Activated CD4-positive, alpha-beta T cell treated with anti-CD3 and anti-CD28 coated beads for 24 hours (primary cell): Measurements from ENCODE around the gene SIK3.
"Not testable (repeated sequence)": the region's sequence is repeated elsewhere in the genome, so short reads cannot be mapped to it uniquely, and the experiment has no call there.

ENCODE experiments used
- DNase-seq, 2 donors: peaks; one replicate each; pipeline ENCODE4 v3.0.0-alpha.2; 2020; ENCODE audit warnings: low read depth in 2 of 2

Gene SIK3

DNA sequence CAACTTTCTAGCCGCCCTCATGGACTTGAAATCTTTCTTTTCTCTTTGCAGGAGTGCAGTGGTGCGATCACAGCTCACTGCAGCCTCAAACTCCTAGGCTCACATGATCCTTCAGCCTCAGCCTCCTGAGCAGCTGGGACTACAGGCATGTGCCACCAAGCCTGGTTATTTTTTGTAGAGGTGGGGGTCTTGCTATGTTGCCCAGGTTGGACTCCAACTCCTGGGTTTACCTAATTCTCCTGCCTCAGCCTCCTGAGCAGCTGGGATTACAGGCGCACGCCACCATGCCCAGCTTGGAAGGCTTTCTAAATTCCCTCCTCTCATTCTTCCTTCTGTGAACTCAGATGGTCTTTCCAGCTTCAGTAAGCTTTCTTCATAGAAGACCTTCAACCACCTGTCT is 256.1 kb downstream of the SIK3 start:
- no peak for DNase-seq

DNA sequence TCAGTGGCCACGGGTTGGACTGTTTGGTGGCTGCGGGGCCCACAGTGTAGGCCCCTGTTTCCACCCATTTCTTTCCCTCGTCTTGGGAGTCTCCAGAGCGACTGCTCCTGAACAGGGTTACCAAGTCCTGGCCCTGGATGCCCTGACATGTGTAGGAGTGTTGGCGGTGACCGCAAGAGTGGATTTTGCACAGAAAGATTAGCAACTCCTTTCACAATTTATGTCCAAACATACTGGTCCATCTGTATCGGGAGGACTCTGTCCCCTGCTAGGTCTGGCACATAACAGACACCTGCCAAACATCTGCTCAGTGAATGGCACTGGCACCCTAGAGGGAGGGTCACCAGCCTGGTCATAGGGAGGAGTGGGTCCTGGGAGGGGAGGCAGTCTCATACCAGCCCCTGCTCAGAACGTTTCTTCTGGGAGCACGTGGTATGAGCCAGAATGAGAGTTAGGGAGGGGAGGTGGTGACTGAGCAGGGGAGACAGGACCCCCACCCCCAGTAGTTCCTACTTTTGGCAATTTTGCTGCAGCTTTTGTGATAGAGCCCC is 257.4 kb downstream of the SIK3 start:
- DNase-seq: no peak

DNA sequence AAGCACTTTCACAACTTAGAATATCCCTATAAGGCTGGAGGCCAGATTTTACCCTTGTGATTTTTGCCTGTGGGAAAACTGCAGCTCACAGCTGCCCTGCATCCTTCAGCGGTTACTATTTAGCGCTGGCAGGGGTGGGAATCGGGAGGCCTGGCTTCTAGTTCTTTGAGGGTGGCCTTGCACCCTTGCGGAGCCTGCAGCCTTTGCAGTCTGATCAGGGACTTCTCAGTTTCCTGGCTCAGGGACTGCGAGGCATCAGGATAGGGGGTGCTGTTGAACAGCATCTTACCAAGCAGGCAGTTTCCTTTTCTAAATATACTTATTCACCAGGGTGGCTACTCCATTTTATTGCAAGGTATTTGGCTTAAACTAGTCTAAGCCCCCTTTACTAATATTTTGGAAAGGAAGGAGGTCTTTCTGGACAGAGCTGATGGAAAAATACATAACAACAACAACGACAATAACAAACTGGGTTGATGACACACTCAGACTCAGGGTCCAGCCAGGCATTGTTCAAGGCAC is 257.9 kb downstream of the SIK3 start:
- no peak for DNase-seq

DNA sequence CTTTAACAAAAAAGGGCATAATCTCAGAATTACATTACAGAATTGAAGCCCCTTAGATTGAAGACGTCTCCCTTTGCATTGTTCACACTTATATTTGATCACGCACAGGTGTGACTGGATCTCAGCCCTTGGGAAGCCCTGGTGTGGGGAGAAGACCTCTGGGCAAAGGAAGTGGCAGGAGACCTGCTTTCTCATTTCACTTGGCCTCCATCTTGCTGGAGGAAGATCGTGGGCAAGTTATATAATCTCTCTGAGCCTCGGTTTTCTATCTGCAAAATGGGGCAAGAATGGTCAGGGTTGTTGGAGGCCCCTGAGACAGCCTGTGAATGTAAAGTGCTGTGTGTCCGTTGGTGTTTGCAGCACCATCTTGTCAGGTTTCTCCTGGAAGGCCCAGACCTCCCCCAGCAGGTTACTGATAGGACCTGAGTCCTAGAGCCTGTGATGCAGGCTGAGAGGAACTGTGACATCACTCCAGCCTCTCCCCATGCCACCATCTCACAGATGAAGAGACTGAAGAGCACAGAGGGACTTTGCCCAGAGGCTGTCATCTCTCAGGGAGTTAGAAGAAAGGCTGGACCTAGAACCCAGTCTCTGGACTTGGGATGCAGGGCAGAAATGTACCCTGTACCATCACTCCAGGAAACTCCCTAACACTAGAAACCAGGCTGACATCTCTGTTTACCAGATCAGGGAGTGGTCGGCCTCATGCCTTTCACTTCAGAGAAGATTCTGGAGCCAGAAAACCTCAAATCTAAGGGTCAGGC is 259.7 kb downstream of the SIK3 start:
- DNase-seq: no peak

DNA sequence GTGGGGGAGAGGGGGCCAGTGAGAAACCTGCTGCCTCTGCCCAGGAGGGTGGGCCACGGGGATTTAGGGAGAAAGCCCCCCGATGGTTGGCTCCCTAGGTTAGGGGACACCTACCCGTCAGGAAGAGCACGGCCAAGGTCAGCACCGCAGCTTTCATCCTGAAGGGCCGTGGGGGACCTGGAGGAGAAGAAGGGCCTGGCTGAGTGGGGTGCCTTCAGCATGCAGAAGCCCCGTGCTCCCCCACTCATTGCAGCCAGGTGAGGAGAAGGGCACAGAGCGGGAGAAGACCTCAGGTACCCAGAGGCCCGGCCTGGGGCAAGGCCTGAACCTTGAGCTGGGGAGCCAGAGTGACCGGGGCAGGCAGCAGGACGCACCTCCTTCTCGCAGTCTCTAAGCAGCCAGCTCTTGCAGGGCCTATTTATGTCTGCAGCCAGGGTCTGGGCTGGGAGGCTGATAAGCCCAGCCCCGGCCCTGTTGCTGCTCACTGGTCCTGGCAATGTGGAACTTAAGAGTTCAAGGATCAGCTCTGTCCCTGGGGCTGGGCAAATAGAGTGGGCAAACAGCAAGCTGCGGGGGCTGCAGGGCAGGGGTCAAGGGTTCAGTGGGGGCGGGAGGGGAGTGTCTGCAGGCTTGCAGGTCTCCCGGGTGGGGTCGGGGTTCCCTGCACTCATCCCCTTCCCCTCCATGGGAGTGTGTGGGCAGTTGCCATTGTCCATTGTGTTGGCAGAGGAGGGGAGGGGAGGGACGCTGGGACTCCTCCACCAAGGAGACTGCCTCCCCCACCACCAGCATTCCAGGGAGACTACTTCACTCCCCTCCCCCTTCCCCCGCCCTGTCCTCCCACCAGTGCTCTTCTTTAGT is 260.8 kb downstream of the SIK3 start, which contains the start of gene APOA1:
TSS of gene APOA1 (minus strand) at position 392 of the 861 bp plus-strand sequence. CDS start at position 157, 235 bp downstream.
- DNase-seq: no peak

DNA sequence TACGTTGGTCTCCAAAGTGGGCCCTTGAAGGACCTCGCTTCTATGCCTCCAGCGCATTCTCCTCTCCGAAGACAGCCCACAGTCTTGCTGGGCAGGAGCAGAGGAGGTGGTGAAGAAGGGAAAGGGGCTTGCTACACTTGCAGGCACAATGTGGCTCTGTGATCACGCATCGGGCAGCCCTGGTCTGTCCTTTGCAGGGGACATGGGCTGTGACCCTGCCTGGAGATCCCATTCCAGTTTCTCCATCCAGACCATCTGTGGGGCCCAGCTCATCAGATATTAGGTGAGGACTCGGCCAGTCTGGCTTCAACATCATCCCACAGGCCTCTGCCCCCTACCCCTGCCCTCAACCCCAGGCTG is 261.6 kb downstream of the SIK3 start:
- no peak for DNase-seq

DNA sequence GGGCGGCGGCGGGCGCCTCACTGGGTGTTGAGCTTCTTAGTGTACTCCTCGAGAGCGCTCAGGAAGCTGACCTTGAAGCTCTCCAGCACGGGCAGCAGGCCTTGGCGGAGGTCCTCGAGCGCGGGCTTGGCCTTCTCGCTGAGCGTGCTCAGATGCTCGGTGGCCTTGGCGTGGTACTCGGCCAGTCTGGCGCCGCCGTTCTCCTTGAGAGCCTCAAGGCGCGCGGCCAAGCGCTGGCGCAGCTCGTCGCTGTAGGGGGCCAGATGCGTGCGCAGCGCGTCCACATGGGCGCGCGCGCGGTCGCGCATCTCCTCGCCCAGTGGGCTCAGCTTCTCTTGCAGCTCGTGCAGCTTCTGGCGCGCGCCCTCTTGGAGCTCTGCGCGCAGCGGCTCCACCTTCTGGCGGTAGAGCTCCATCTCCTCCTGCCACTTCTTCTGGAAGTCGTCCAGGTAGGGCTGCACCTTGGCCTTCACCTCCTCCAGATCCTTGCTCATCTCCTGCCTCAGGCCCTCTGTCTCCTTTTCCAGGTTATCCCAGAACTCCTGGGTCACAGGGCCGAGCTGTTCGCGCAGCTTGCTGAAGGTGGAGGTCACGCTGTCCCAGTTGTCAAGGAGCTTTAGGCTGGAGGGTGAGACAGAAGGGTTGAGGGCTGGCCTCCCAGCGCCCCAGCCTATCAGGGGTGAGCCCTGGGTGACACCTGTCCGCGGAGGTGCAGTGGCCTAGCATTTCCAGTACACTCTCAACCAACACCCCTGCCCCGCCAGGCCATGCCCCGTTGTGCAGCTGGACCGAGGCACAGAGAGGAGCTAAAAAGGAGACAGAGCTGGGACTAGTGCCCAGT is 262.2 kb downstream of the SIK3 start:
- peak; percentile 65 to 69 for DNase-seq

DNA sequence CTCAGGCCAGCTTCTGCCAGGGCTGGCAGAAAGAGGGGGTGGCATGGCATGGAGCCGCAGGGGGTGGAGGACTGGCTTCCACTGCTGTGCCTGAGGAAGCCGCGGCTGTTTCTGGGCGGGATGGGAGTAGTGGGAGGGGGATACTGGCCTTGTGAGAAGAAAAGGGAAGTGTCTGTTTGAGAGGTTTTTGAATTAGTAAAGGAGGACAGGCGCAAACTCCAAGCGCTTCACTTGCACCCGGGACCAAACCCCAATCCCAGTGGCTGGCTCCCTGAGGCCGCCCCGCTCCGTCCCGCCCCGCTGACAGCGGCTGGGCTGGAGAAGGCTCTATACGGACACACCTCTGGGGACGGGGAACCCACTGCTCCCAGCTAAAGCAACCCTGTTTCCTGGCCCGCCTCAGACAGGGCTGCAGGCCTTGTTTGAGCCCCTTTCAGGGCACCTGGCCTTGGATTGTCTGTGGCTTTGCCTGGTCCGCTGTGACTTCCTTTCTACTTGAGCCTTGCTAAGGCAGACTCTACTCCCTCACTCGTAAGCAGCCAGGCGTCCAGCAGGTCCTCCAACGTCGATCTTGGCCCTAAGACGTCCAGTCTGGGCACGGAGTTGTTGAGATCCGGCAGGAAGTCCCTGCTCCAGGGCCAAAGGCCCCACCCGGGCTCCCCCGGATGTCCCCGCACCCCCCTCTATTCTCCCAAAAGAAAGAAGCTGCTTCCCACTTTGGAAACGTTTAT is 263.0 kb downstream of the SIK3 start:
- DNase-seq: no peak

DNA sequence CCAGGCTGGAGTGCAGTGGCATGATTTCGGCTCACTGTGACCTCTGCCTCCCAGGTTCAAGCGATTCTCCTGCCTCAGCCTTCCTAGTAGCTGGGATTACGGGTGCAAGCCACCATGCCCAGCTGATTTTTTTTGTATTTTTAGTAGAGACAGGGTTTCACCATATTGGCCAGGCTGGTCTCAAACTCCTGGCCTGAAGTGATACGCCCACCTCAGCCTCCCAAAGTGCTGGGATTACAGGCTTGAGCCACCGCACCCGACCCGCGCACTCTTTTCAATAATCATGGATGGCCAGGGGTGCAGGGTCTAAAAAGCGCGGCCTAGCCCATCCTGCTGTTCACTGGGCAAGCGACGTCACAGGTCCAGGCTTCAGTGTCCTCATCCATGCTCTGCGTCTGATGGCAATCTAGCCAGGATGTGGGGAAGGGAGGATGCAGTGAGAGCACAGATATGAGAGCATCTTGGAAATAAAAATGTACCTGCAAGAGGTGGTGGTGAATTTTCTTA is 263.6 kb downstream of the SIK3 start:
- DNase-seq: not testable (repeated sequence)

DNA sequence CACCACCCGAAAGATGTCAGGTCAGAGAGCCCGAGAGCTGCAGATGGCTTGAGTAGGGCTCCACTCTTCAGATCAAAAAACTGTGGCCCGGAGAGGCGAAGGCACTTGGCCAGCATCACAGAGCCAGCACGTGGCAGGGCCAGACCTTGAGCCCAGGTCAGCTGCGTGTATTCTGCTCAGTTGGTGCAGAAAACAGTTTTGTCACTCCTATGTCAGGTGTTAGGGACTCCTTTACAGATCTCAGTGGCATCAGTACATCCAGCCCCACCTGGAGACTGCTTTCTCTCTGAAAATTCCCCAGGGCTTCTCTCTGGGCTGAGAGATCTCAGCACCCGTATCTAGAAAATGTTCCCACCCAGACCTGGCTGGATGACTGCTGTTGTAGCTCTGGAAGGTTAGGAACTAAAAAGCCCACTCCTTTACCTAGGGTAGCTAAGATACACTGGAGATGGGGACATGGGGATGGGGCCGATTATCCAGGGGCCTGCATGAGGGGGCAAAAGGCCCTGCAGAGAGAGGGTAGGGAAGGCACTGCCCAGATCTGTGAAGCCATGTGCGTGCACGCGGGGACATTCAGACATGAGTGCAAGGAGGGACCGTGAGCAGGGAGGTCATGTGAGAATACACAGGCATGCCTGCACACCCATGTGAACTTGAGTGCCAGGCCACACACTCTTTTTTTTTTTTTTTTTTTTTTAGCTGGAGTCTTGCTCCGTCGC is 264.3 kb downstream of the SIK3 start:
- no peak for DNase-seq

DNA sequence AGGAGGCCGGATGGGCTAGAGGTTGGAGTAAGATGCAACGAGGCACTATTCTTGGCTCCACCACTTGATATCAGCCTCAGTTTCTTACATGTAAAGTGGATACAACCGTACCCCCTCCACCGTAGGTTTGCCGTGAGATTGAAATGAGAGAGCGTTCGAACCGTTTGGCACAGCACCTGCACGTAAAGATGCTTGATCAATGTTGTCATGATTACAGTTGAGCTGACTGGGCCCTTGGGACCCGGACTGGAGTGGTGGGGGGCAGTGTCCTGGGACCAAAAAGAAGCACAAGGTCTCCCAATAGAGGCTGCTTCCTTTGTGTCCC is 264.8 kb downstream of the SIK3 start:
- DNase-seq: no peak

DNA sequence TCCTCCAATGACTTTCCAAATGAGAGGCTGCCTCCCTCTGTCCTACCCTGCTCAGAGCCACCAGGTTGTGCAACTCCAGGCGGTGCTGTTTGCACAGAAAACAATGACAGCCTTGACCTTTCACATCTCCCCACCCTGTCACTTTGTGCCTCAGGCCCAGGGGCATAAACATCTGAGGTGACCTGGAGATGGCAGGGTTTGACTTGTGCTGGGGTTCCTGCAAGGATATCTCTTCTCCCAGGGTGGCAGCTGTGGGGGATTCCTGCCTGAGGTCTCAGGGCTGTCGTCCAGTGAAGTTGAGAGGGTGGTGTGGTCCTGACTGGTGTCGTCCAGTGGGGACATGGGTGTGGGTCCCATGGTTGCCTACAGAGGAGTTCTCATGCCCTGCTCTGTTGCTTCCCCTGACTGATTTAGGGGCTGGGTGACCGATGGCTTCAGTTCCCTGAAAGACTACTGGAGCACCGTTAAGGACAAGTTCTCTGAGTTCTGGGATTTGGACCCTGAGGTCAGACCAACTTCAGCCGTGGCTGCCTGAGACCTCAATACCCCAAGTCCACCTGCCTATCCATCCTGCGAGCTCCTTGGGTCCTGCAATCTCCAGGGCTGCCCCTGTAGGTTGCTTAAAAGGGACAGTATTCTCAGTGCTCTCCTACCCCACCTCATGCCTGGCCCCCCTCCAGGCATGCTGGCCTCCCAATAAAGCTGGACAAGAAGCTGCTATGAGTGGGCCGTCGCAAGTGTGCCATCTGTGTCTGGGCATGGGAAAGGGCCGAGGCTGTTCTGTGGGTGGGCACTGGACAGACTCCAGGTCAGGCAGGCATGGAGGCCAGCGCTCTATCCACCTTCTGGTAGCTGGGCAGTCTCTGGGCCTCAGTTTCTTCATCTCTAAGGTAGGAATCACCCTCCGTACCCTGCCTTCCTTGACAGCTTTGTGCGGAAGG is 265.6 kb downstream of the SIK3 start:
- no peak for DNase-seq

DNA sequence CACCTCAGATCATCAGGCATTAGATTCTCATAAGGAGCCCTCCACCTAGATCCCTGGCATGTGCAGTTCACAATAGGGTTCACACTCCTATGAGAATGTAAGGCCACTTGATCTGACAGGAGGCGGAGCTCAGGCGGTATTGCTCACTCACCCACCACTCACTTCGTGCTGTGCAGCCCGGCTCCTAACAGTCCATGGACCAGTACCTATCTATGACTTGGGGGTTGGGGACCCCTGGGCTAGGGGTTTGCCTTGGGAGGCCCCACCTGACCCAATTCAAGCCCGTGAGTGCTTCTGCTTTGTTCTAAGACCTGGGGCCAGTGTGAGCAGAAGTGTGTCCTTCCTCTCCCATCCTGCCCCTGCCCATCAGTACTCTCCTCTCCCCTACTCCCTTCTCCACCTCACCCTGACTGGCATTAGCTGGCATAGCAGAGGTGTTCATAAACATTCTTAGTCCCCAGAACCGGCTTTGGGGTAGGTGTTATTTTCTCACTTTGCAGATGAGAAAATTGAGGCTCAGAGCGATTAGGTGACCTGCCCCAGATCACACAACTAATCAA is 266.4 kb downstream of the SIK3 start:
- no peak for DNase-seq

DNA sequence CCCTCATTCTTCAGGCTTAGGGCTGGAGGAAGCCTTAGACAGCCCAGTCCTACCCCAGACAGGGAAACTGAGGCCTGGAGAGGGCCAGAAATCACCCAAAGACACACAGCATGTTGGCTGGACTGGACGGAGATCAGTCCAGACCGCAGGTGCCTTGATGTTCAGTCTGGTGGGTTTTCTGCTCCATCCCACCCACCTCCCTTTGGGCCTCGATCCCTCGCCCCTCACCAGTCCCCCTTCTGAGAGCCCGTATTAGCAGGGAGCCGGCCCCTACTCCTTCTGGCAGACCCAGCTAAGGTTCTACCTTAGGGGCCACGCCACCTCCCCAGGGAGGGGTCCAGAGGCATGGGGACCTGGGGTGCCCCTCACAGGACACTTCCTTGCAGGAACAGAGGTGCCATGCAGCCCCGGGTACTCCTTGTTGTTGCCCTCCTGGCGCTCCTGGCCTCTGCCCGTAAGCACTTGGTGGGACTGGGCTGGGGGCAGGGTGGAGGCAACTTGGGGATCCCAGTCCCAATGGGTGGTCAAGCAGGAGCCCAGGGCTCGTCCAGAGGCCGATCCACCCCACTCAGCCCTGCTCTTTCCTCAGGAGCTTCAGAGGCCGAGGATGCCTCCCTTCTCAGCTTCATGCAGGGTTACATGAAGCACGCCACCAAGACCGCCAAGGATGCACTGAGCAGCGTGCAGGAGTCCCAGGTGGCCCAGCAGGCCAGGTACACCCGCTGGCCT is 267.9 kb downstream of the SIK3 start:
- DNase-seq: no peak

DNA sequence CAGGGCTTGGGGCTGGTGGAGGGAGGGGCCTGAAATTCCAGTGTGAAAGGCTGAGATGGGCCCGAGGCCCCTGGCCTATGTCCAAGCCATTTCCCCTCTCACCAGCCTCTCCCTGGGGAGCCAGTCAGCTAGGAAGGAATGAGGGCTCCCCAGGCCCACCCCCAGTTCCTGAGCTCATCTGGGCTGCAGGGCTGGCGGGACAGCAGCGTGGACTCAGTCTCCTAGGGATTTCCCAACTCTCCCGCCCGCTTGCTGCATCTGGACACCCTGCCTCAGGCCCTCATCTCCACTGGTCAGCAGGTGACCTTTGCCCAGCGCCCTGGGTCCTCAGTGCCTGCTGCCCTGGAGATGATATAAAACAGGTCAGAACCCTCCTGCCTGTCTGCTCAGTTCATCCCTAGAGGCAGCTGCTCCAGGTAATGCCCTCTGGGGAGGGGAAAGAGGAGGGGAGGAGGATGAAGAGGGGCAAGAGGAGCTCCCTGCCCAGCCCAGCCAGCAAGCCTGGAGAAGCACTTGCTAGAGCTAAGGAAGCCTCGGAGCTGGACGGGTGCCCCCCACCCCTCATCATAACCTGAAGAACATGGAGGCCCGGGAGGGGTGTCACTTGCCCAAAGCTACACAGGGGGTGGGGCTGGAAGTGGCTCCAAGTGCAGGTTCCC is 268.6 kb downstream of the SIK3 start, which contains the start of gene APOC3:
TSS of gene APOC3 (plus strand) at position 383 of the 659 bp plus-strand sequence. CDS start 676 bp downstream, outside the sequence.
- no peak for DNase-seq

DNA sequence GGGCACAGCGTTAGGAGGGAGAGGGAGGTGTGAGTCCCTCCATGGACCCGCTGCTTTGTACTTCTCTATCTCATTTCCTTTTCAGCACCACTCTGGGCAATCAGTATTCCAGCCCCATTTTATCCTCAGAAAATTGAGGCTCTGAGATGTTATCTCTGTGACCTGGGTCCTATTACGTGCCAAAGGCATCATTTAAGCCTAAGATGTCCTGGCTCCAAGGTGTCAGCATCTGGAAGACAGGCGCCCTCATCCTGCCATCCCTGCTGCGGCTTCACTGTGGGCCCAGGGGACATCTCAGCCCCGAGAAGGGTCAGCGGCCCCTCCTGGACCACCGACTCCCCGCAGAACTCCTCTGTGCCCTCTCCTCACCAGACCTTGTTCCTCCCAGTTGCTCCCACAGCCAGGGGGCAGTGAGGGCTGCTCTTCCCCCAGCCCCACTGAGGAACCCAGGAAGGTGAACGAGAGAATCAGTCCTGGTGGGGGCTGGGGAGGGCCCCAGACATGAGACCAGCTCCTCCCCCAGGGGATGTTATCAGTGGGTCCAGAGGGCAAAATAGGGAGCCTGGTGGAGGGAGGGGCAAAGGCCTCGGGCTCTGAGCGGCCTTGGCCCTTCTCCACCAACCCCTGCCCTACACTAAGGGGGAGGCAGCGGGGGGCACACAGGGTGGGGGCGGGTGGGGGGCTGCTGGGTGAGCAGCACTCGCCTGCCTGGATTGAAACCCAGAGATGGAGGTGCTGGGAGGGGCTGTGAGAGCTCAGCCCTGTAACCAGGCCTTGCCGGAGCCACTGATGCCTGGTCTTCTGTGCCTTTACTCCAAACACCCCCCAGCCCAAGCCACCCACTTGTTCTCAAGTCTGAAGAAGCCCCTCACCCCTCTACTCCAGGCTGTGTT is 269.4 kb downstream of the SIK3 start:
- DNase-seq: no peak
